K562 (cell line): ENCODE measurements around the gene EFNB3. TPM values are rescaled to one million over a fixed set of nuclear protein-coding genes. Genes with fewer than 3 reads are reported as not detected.

ENCODE experiments used
- ATAC-seq: fragments of 200-7000 bp; cut with Tn5 transposase; 3 replicates; pipeline ENCODE4 v1.9.1; 2020; ENCODE audit warnings: moderate library complexity
- BruUV-seq: library from RNA; stranded (reverse); fragments of 400-500 nt; replicated peaks from 2 replicates; lab custom pipeline; 2021; lab: Mats Ljungman, UMichigan
- CTCF ChIA-PET: fragments of 300-600 bp; formaldehyde crosslinking; extraction: SDS; loops from one replicate; lab custom pipeline; 2021; ENCODE audit warnings: low intra/inter-chr PET ratio; lab: Yijun Ruan, JAX
- POLR2A ChIA-PET: fragments of 300-600, 350-650 bp; sonication (Branson Sonifier 250); formaldehyde crosslinking; extraction: SDS; loops from one replicate; lab custom pipeline; 2021; ENCODE audit warnings: antibody characterized with exemption, inconsistent platforms; lab: Yijun Ruan, JAX
- DNase-seq, 4 experiments: peaks; one replicate each; pipeline versions ENCODE4 v3.0.0 to v3.0.0-alpha.2; 2011 to 2018; ENCODE audit warnings: low spot score in 3 of 4, mixed read lengths in 3 of 4; ENCODE audit errors: extremely low read depth in 1 of 4
- FAIRE-seq: peaks from 2 replicates; lab custom pipeline; 2011; peaks lifted over from hg19 to GRCh38; lab: Jason Lieb, UNC
- H2AFZ ChIP-seq: 2 replicates; pipeline ENCODE4 v1.6.0; 2011; ENCODE audit warnings: low read depth, low read length, control low read depth, inconsistent platforms
- H3K27ac ChIP-seq: fragments of 200-600 bp; 3 replicates; pipeline ENCODE4 v1.8.0; 2011; ENCODE audit warnings: low read depth, mild to moderate bottlenecking, control low read depth, inconsistent platforms, low read length, moderate library complexity, mixed read lengths; ENCODE audit errors: extremely low read depth
- H3K27me3 ChIP-seq, 2 experiments: fragments of 300-600 bp in 1 of 2; 2 replicates in 1 of 2; 3 replicates in 1 of 2; pipeline versions ENCODE4 v1.6.0 to v1.8.0; 2011; ENCODE audit warnings: inconsistent platforms in 2 of 2, low read length in 2 of 2, mild to moderate bottlenecking in 1 of 2, mixed read lengths in 1 of 2, moderate library complexity in 1 of 2; ENCODE audit not compliant: control insufficient read depth in 2 of 2, insufficient read depth in 2 of 2
- H3K36me3 ChIP-seq: fragments of 300-600 bp; 3 replicates; pipeline ENCODE4 v1.8.0; 2011; ENCODE audit warnings: mild to moderate bottlenecking, low read length, inconsistent platforms; ENCODE audit not compliant: control insufficient read depth, insufficient read depth
- H3K4me1 ChIP-seq, 2 experiments: fragments of 200-600 bp in 1 of 2; replicated peaks in 1 of 2; 2 replicates in 1 of 2; 3 replicates in 1 of 2; pipeline versions ENCODE4 v1.5.1 to v1.8.0; 2011; ENCODE audit warnings: inconsistent platforms in 2 of 2, low read length in 2 of 2, mild to moderate bottlenecking in 1 of 2, mixed read lengths in 1 of 2, moderate library complexity in 1 of 2; ENCODE audit not compliant: control insufficient read depth in 2 of 2, insufficient read depth in 2 of 2
- H3K4me2 ChIP-seq: 2 replicates; pipeline ENCODE4 v1.6.1; 2011; ENCODE audit warnings: low read length, control low read depth, inconsistent platforms, mixed read lengths; ENCODE audit not compliant: insufficient read depth
- H3K4me3 ChIP-seq: fragments of 200-600 bp; sonication (generic), shearing (Covaris generic); 2 replicates; pipeline ENCODE4 v1.5.1; 2016; ENCODE audit warnings: control low read depth, inconsistent platforms
- H3K79me2 ChIP-seq: fragments of 200-600 bp; 3 replicates; pipeline ENCODE4 v1.8.0; 2011; ENCODE audit warnings: low read length, inconsistent platforms; ENCODE audit not compliant: control insufficient read depth, insufficient read depth
- H3K9ac ChIP-seq, 2 experiments: 2 replicates each; pipeline versions ENCODE4 v1.6.0 to v1.6.1; 2011; ENCODE audit warnings: low read depth in 2 of 2, low read length in 2 of 2, control low read depth in 1 of 2, inconsistent platforms in 1 of 2, mild to moderate bottlenecking in 1 of 2, mixed read lengths in 1 of 2; ENCODE audit not compliant: insufficient read depth in 1 of 2
- H3K9me1 ChIP-seq: one replicate; pipeline ENCODE4 v1.6.0; 2011; ENCODE audit warnings: inconsistent platforms, mild to moderate bottlenecking, low read length, moderate library complexity; ENCODE audit not compliant: control insufficient read depth, insufficient read depth
- H3K9me3 ChIP-seq: replicated peaks from 2 replicates; pipeline ENCODE4 v1.5.1; 2011; ENCODE audit warnings: low read depth, low read length, inconsistent platforms; ENCODE audit not compliant: control insufficient read depth, insufficient read depth
- H4K20me1 ChIP-seq: replicated peaks from 2 replicates; pipeline ENCODE4 v1.6.1; 2011; ENCODE audit warnings: low read length, inconsistent platforms, mixed read lengths; ENCODE audit not compliant: control insufficient read depth, insufficient read depth
- CBFA2T2 ChIP-seq: fragments of 450-650 bp; conservative IDR thresholded peaks from 2 replicates; pipeline ENCODE4 v1.6.1; 2017; ENCODE audit warnings: mild to moderate bottlenecking
- E2F4 ChIP-seq: sonication (generic); formaldehyde crosslinking; IDR thresholded peaks from 2 replicates; pipeline ENCODE4 v1.8.0; 2022; ENCODE audit warnings: mild to moderate bottlenecking, low read depth, missing genetic modification reagents
- E2F6 ChIP-seq, 2 experiments: IDR thresholded peaks; 2 replicates each; pipeline ENCODE4 v1.6.1; 2011; ENCODE audit warnings: borderline replicate concordance in 1 of 2, control low read depth in 1 of 2, low read depth in 1 of 2, low read length in 1 of 2, mild to moderate bottlenecking in 1 of 2, mixed read lengths in 1 of 2, moderate library complexity in 1 of 2; ENCODE audit not compliant: insufficient read depth in 1 of 2, insufficient read length in 1 of 2, poor library complexity in 1 of 2, severe bottlenecking in 1 of 2; ENCODE audit errors: extremely low read depth in 1 of 2
- JUND ChIP-seq, 2 experiments: IDR thresholded peaks; 2 replicates in 1 of 2; 3 replicates in 1 of 2; pipeline ENCODE4 v1.6.1; 2011; ENCODE audit warnings: borderline replicate concordance in 2 of 2, low read depth in 2 of 2, low read length in 2 of 2, improper control_type of control experiment in 1 of 2, missing biosample characterization in 1 of 2, missing genetic modification characterization in 1 of 2, missing genetic modification reagents in 1 of 2
- KAT2B ChIP-seq: IDR thresholded peaks from one replicate; pipeline ENCODE4 v1.6.1; 2012; ENCODE audit warnings: low read depth, mild to moderate bottlenecking, control low read depth, inconsistent platforms, low read length, moderate library complexity
- MEF2D ChIP-seq: conservative IDR thresholded peaks from 2 replicates; pipeline ENCODE4 v1.6.1; 2016; ENCODE audit warnings: low read depth, missing genetic modification characterization, missing compliant biosample characterization
- PHB ChIP-seq: fragments of 250-450 bp; sonication (Bioruptor Pico); IDR thresholded peaks from 2 replicates; pipeline ENCODE4 v1.5.0; 2021
- POLR2G ChIP-seq: fragments of 200-400 bp; formaldehyde crosslinking; IDR thresholded peaks from 2 replicates; pipeline ENCODE4 v1.6.1; 2017; ENCODE audit warnings: low read depth, mild to moderate bottlenecking, antibody characterized with exemption, low read length, moderate library complexity
- SAP30 ChIP-seq: fragments of 200-600 bp; sonication (generic); IDR thresholded peaks from 2 replicates; pipeline ENCODE4 v1.6.1; 2012; ENCODE audit warnings: borderline replicate concordance, low read depth, mild to moderate bottlenecking, moderate library complexity, low read length, control low read depth, inconsistent platforms; ENCODE audit not compliant: insufficient read depth, poor library complexity, severe bottlenecking
- ZFPM2 ChIP-seq: fragments of 250-450 bp; sonication (Bioruptor Pico); IDR thresholded peaks from 2 replicates; pipeline ENCODE4 v1.5.1; 2022; ENCODE audit warnings: mild to moderate bottlenecking
- ZHX1 ChIP-seq: fragments of 150-350 bp; conservative IDR thresholded peaks from 2 replicates; pipeline ENCODE4 v1.6.1; 2014; ENCODE audit warnings: low read length
- ZNF197 ChIP-seq: fragments of 200-800 bp; sonication (Bioruptor generic); IDR thresholded peaks from 2 replicates; pipeline ENCODE4 v1.6.1; 2016; ENCODE audit warnings: low read depth, missing genetic modification characterization, missing compliant biosample characterization
- WGBS: fragments of 100-300 bp; shearing (Covaris generic); methylation state at CpG from one replicate; pipeline ENCODE4 v1.1.6; 2016; ENCODE audit warnings: low coverage, mixed read lengths; ENCODE audit not compliant: insufficient coverage; ENCODE audit errors: missing lambda C conversion rate; 5-methylcytosine and 5-hydroxymethylcytosine counted together
- in situ Hi-C: fragments of 300-500 bp; cut with MboI; formaldehyde crosslinking; loops from 4 replicates; pipeline ENCODE4 v1.15.0; 2018; ENCODE audit warnings: inconsistent platforms, mixed read lengths
- intact Hi-C: fragments of 100-400 bp; cut with micrococcal nuclease; formaldehyde crosslinking; loops from 2 replicates; pipeline ENCODE4 v1.14.2; 2022
- polyA plus RNA-seq, 8 experiments: library from polyadenylated mRNA; depleted of rRNA in 4 of 8; stranded (reverse) in 5 of 8; unstranded in 3 of 8; fragments of >200 nt; fragmentation: Nextera tagmentation in 2 of 8; fragmentation: Illumina TruSeq in 1 of 8; extraction: Ambion mirVana in 2 of 8; extraction: Trizol in 1 of 8; gene quantifications; 2 replicates each; pipeline versions ENCODE4 v1.2.1 to v1.2.3, GENCODE V29; 2011 to 2014; ENCODE audit warnings: inconsistent platforms in 1 of 8, missing spikeins in 1 of 8
- total RNA-seq, 7 experiments: library from RNA; depleted of rRNA in 6 of 7; stranded (reverse); fragments of >200 nt in 6 of 7; fragmentation: Illumina TruSeq in 2 of 7; extraction: Trizol in 2 of 7; gene quantifications; 2 replicates each; pipeline versions ENCODE4 v1.2.1 to v1.2.3, GENCODE V29; 2011 to 2021; ENCODE audit warnings: low replicate concordance in 1 of 7

Gene EFNB3
- total and polyA plus RNA-seq, 9 of the 15 experiments (the other 6 are each of a cell fraction or from before 2014, with no cell fraction given): not detected

- ATAC-seq (peak; percentile 93), FAIRE-seq (no peak), DNase-seq (peak; percentile 73 to 93 (median 87))
- peaks cover 15 to 65% of the 10 kb centered on the region in 2 experiments; a peak in 4 of 5 replicates for H3K27me3 ChIP-seq
- H4K20me1 ChIP-seq: no peaks in the 10 kb centered on the region
- H3K4me2 ChIP-seq: peak within 1 kb of the TSS; percentile 72
- H3K36me3 ChIP-seq: no peaks in the 10 kb centered on the region
- in situ Hi-C loops: no loop called here
- H3K9me3 ChIP-seq: no peaks in the 10 kb centered on the region
- H3K4me1 ChIP-seq: peaks cover 6 to 21% of the 10 kb centered on the region in 2 experiments; a peak in 3 of 5 replicates
- no peak within 1 kb of the TSS for H3K27ac ChIP-seq
- H3K9ac ChIP-seq: peak within 1 kb of the TSS; percentile 38 to 89; a peak in 3 of 4 replicates
- intact Hi-C loops: loop anchor here (1.0 to 2.0 kb wide), 2 partner anchors 28 to 83 kb away; partner anchors contain the start of gene WRAP53
- ChIA-PET CTCF (interaction anchor here (0.9 to 1.4 kb wide), 4 partner anchors 83 to 201 kb away, joined by 3 to 5 read pairs (median 4); no protein-coding TSS in a partner anchor), POLR2A (interaction anchor here (0.5 to 0.6 kb wide), 2 partner anchors 14 to 30 kb away, joined by 3 read pairs; partner anchors contain the start of gene TP53)
- H3K9me1 ChIP-seq: no peaks in the 10 kb centered on the region
- peak within 1 kb of the TSS; percentile 92 for H2AFZ ChIP-seq
- H3K79me2 ChIP-seq: no peaks in the 10 kb centered on the region
- peak within 1 kb of the TSS; percentile 45 for H3K4me3 ChIP-seq
- WGBS: 0% methylated on average over 29 of the region's 64 CpGs
- no TSS peak for BruUV-seq
- TF ChIP-seq ZFPM2 (CRISPR knock-in tag) (no peak), MEF2D (no peak), ZNF197 (no peak), PHB (no peak), E2F6 (IDR thresholded peaks at IDR 0.05; ENCODE audit: borderline replicate concordance in 1 of 2, extremely low read depth in 1 of 2, insufficient read depth in 1 of 2, insufficient read length in 1 of 2, low read depth in 1 of 2, low read length in 1 of 2, poor library complexity in 1 of 2, severe bottlenecking in 1 of 2) (peak; percentile 33 to 68), JUND (IDR thresholded peaks at IDR 0.05; ENCODE audit: borderline replicate concordance, low read depth, low read length) (0 out of 2 replicates have a peak, but pooled peaks have one; percentile 2), JUND (tag; IDR thresholded peaks at IDR 0.05; ENCODE audit: borderline replicate concordance, low read depth, low read length) (no peak), CBFA2T2 (no peak), KAT2B (no peak), ZHX1 (no peak), POLR2G (peak; percentile 58; the same call in 1 of the 2 replicates), SAP30 (no peak), E2F4 (no peak)
Measured at GRCh38 chr17:7716901-7717755, 12.1 kb downstream of the EFNB3 start, which contains the start of gene DNAH2. Gene DNAH2, plus strand, starts transcription at chr17:7717744. Its CDS starts 1,991 bp downstream, at chr17:7719735.
